ENCODE measurements around the gene MMP7.

DNA sequence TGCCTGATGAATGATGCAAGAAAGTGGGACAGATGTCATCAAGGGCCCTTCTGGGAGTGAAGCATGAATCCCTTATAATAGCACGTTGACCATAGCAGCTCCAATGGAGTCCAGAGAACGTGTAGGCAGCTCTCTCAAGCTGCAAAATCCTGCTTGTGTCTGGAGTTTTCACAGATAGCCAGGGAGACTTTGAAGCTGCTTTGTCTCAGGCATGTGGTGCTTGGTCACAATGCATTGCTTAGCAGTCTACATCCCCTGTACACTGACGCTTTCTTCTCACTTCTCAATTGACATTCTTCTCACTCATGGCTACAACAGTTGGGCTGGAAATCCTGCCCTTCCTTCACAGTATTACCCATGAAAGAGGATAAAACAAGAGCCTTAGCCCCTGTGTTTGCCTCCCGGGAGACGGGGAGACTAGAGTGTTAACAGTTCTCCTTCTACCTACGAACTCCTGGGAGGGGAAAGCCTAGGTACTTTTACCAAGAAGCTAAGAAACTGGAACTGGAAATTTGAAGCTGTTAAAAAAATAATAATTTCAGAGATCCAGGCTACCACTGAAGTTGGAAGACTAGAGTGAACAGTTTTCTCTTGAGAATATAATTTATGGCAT is 20.7 kb upstream of the MMP7 start:
- TF ChIP-seq ZFP36 (IDR thresholded peaks at IDR 0.05; ENCODE audit: borderline replicate concordance, partially characterized antibody) (no peak), USF2 (IDR thresholded peaks at IDR 0.05) (no peak), POLR2A (IDR thresholded peaks at IDR 0.05; ENCODE audit: low read length) (no peak), KDM1A (IDR thresholded peaks at IDR 0.05; ENCODE audit: low read depth) (no peak), JUN (IDR thresholded peaks at IDR 0.05) (no peak), SMC3 (IDR thresholded peaks at IDR 0.05) (no peak), ZC3H11A (IDR thresholded peaks at IDR 0.05) (no peak), CTCF (IDR thresholded peaks at IDR 0.05) (no peak)

All from A549 (cell line).